Lower leg skin (tissue), 4 donors: Measurements from ENCODE around the gene TNNI2. TPM values are rescaled to one million over a fixed set of nuclear protein-coding genes. Genes with fewer than 3 reads are reported as not detected.
A peak's percentile ranks its signal among the peaks of the same experiment; 100 is the strongest.

ENCODE experiments used
- DNase-seq, 2 donors: peaks; one replicate each; pipeline ENCODE4 v3.0.0-alpha.2; 2019; ENCODE audit warnings: low spot score in 2 of 2
- H3K4me3 ChIP-seq: fragments of 200-600 bp; sonication (generic); 2 replicates; pipeline ENCODE4 v1.5.1; 2017; ENCODE audit warnings: mild to moderate bottlenecking, low read depth; ENCODE audit not compliant: poor library complexity, severe bottlenecking
- CTCF ChIP-seq, 3 donors: fragments of 450-650 bp; IDR thresholded peaks; one replicate each; pipeline ENCODE4 v1.5.1; 2016; ENCODE audit warnings: antibody characterized with exemption in 3 of 3, mild to moderate bottlenecking in 3 of 3, moderate library complexity in 2 of 3
- POLR2A ChIP-seq, 2 donors: fragments of 450-650 bp; IDR thresholded peaks; one replicate each; pipeline ENCODE4 v1.6.1; 2016 to 2017; ENCODE audit warnings: antibody characterized with exemption in 2 of 2, mild to moderate bottlenecking in 1 of 2, moderate library complexity in 1 of 2
- WGBS, 2 donors: methylation state at CpG; one replicate each; pipeline ENCODE4 v1.1.5; 2018; 5-methylcytosine and 5-hydroxymethylcytosine counted together
- intact Hi-C: fragments of 100-400 bp; cut with DNase I; formaldehyde crosslinking; loops from one replicate; pipeline ENCODE4 v1.15.0; 2023; ENCODE audit warnings: low total_unique reads
- total RNA-seq, 4 donors: library from RNA; depleted of rRNA; stranded (reverse); fragments of >200 nt; gene quantifications; one replicate each; pipeline ENCODE4 v1.1.0, GENCODE V29; 2016

Gene TNNI2
- total RNA-seq, 4 donors from 2014 or later, result 10.7 to 17.7 (median 15.8) TPM

- H3K4me3 ChIP-seq, result no peak overlapping the region
- intact Hi-C loops, result no loop called here
- WGBS, 2 donors, result 59 to 63% methylated on average over 11 to 15 of the region's 15 CpGs
- peak in 1 of 2 donors; percentile 84 for DNase-seq
- TF ChIP-seq CTCF (IDR thresholded peaks at IDR 0.05) (no peak), POLR2A (IDR thresholded peaks at IDR 0.05) (no peak)
Measured at GRCh38 chr11:1826552-1827094, 12.2 kb upstream of the TNNI2 start.

DNA sequence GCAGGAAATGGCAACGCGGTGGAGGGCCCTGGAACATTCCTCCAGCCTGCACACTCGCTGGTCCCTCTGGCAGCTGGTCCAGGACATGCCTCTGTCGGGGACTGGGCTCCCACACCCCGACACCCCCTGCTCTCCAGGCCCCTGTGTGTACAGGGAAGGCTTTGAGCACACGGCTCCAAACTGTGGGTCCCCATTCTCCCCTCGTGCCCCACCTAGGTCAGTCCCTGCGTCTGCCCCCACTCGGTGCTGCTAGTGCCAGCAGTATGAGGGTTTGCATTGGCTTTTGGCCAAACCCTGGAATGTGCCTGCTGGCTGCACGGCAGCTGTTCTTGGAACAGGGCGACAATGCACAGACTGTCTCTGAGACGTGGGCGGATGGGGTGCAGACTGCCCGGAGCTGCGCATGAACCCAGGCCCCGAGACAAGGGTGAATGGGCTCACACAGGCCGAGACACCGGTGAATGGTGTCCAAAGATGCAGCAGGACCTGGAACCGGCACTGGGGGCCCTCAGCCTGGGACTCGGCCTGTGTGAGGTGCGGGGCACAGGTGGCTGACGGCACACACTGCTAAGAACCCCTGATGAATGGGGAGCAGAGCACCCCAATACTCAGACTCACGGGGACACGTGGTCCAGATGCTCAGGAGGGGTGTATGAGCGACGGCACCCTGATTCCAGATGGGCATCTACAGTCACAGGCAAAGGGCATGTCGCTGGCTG is 11.5 kb upstream of the TNNI2 start:
- TF ChIP-seq CTCF (IDR thresholded peaks at IDR 0.05), result no peak
- TF ChIP-seq POLR2A (IDR thresholded peaks at IDR 0.05), result no peak
- whole genome bisulfite sequencing, 2 donors, result 40 to 47% methylated on average over 22 to 24 of the region's 27 CpGs
- intact Hi-C loops, result no loop called here
- H3K4me3 ChIP-seq, result no peak overlapping the region
- peak in 1 of 2 donors; percentile 89 for DNase-seq

GRCh38 chr11:1827931-1828330 is 10.8 kb upstream of the TNNI2 start:
- H3K4me3 ChIP-seq, result no peak overlapping the region
- intact Hi-C loops, result no loop called here
- 76 to 82% methylated on average over 19 of the region's 19 CpGs for WGBS, 2 donors
- TF ChIP-seq CTCF (IDR thresholded peaks at IDR 0.05) (no peak), POLR2A (IDR thresholded peaks at IDR 0.05) (no peak)
- no peak for DNase-seq

GRCh38 chr11:1828542-1828941 is 10.2 kb upstream of the TNNI2 start:
- intact Hi-C loops, result no loop called here
- peak in 1 of 2 donors; percentile 84 for DNase-seq
- no peak overlapping the region for H3K4me3 ChIP-seq
- TF ChIP-seq POLR2A (IDR thresholded peaks at IDR 0.05) (no peak), CTCF (IDR thresholded peaks at IDR 0.05) (no peak)
- 62 to 79% methylated on average over 11 to 12 of the region's 12 CpGs for WGBS, 2 donors

- TF ChIP-seq CTCF (IDR thresholded peaks at IDR 0.05) (no peak), POLR2A (IDR thresholded peaks at IDR 0.05) (no peak)
- DNase-seq, result peak in 1 of 2 donors; percentile 83
- 63 to 71% methylated on average over 9 to 11 of the region's 11 CpGs for WGBS, 2 donors
- no peak overlapping the region for H3K4me3 ChIP-seq
- intact Hi-C loops, result no loop called here
Measured at GRCh38 chr11:1829039-1829820, 9.6 kb upstream of the TNNI2 start.
